H9 (cell line): ENCODE data around the gene CCDC51. TPM values are rescaled to one million over a fixed set of nuclear protein-coding genes. Genes with fewer than 3 reads are reported as not detected.
A peak's percentile ranks its signal among the peaks of the same experiment; 100 is the strongest.

Experiments
- DNase-seq: peaks from one replicate; pipeline ENCODE4 v3.0.0-alpha.2; 2017
- H2AFZ ChIP-seq: one replicate; pipeline ENCODE4 v1.6.1; 2013; ENCODE audit warnings: mild to moderate bottlenecking, low read length, control low read depth, moderate library complexity
- H2AK5ac ChIP-seq: 2 replicates; pipeline ENCODE4 v1.6.1; 2013; ENCODE audit warnings: low read length, control low read depth, mixed read lengths; ENCODE audit not compliant: insufficient read length
- H2BK120ac ChIP-seq: one replicate; pipeline ENCODE4 v1.6.1; 2013; ENCODE audit warnings: low read depth, mild to moderate bottlenecking, low read length, control low read depth, inconsistent platforms; ENCODE audit not compliant: poor library complexity, severe bottlenecking
- H2BK12ac ChIP-seq: 2 replicates; pipeline ENCODE4 v1.6.1; 2013; ENCODE audit warnings: low read length, control low read depth, mixed read lengths, low read depth; ENCODE audit not compliant: insufficient read length
- H2BK15ac ChIP-seq: 2 replicates; pipeline ENCODE4 v1.6.1; 2013; ENCODE audit warnings: low read depth, low read length, control low read depth
- H2BK20ac ChIP-seq: one replicate; pipeline ENCODE4 v1.6.1; 2013; ENCODE audit warnings: low read depth, mild to moderate bottlenecking, low read length, control low read depth, inconsistent platforms; ENCODE audit not compliant: poor library complexity, severe bottlenecking
- H2BK5ac ChIP-seq: 2 replicates; pipeline ENCODE4 v1.6.1; 2013; ENCODE audit warnings: low read length, control low read depth, mixed read lengths; ENCODE audit not compliant: insufficient read length
- H3K14ac ChIP-seq: 2 replicates; pipeline ENCODE4 v1.6.1; 2013; ENCODE audit warnings: low read length, control low read depth; ENCODE audit not compliant: insufficient read depth
- H3K18ac ChIP-seq: 2 replicates; pipeline ENCODE4 v1.6.1; 2013; ENCODE audit warnings: low read depth, mild to moderate bottlenecking, mixed read lengths, low read length, control low read depth; ENCODE audit not compliant: insufficient read length
- H3K23ac ChIP-seq: 2 replicates; pipeline ENCODE4 v1.6.1; 2013; ENCODE audit warnings: low read length, control low read depth, mixed read lengths, low read depth; ENCODE audit not compliant: insufficient read length
- H3K23me2 ChIP-seq: 2 replicates; pipeline ENCODE4 v1.6.1; 2013; ENCODE audit warnings: low read depth, mild to moderate bottlenecking, mixed read lengths, low read length, control low read depth; ENCODE audit not compliant: insufficient read length, poor library complexity, severe bottlenecking
- H3K27ac ChIP-seq: 2 replicates; pipeline ENCODE4 v1.5.1; 2013; ENCODE audit warnings: low read length, control low read depth, mixed read lengths, low read depth; ENCODE audit not compliant: insufficient read length
- H3K27me3 ChIP-seq: 2 replicates; pipeline ENCODE4 v1.6.1; 2013; ENCODE audit warnings: low read length, control low read depth, inconsistent platforms; ENCODE audit not compliant: insufficient read depth
- H3K4ac ChIP-seq: 2 replicates; pipeline ENCODE4 v1.6.1; 2013; ENCODE audit warnings: low read depth, mild to moderate bottlenecking, control low read depth, inconsistent platforms, low read length, moderate library complexity
- H3K4me1 ChIP-seq: 2 replicates; pipeline ENCODE4 v1.6.1; 2013; ENCODE audit warnings: low read length, control low read depth, inconsistent platforms; ENCODE audit not compliant: insufficient read depth
- H3K4me2 ChIP-seq: 2 replicates; pipeline ENCODE4 v1.6.1; 2013; ENCODE audit warnings: low read length, control low read depth, mixed read lengths; ENCODE audit not compliant: insufficient read length, insufficient read depth
- H3K56ac ChIP-seq: 2 replicates; pipeline ENCODE4 v1.6.1; 2013; ENCODE audit warnings: low read depth, mild to moderate bottlenecking, mixed read lengths, low read length, control low read depth; ENCODE audit not compliant: insufficient read length
- H3K79me1 ChIP-seq: 2 replicates; pipeline ENCODE4 v1.6.1; 2013; ENCODE audit warnings: low read depth, mild to moderate bottlenecking, moderate library complexity, low read length, control low read depth, inconsistent platforms; ENCODE audit not compliant: insufficient read depth, poor library complexity, severe bottlenecking
- H3K79me2 ChIP-seq: 2 replicates; pipeline ENCODE4 v1.6.1; 2013; ENCODE audit warnings: low read length, control low read depth, inconsistent platforms; ENCODE audit not compliant: insufficient read depth
- H3K9ac ChIP-seq: 2 replicates; pipeline ENCODE4 v1.6.1; 2013; ENCODE audit warnings: low read length, control low read depth, mixed read lengths; ENCODE audit not compliant: insufficient read length; ENCODE audit errors: extremely low read depth
- H3K9me3 ChIP-seq: one replicate; pipeline ENCODE4 v1.6.1; 2013; ENCODE audit warnings: low read depth, low read length, inconsistent platforms; ENCODE audit not compliant: control insufficient read depth
- H3T11ph ChIP-seq: one replicate; pipeline ENCODE4 v1.6.1; 2013; ENCODE audit warnings: mild to moderate bottlenecking, low read length, control low read depth, inconsistent platforms
- H4K20me1 ChIP-seq: one replicate; pipeline ENCODE4 v1.6.1; 2013; ENCODE audit not compliant: control insufficient read depth, insufficient read length, insufficient read depth
- H4K5ac ChIP-seq: 2 replicates; pipeline ENCODE4 v1.6.1; 2013; ENCODE audit warnings: low read depth, mild to moderate bottlenecking, mixed read lengths, low read length, control low read depth; ENCODE audit not compliant: insufficient read length
- H4K8ac ChIP-seq: replicated peaks from 2 replicates; pipeline ENCODE4 v1.6.1; 2013; ENCODE audit warnings: low read length, control low read depth, mixed read lengths, low read depth; ENCODE audit not compliant: insufficient read length
- H4K91ac ChIP-seq: 2 replicates; pipeline ENCODE4 v1.6.1; 2013; ENCODE audit warnings: low read depth, mild to moderate bottlenecking, moderate library complexity, mixed read lengths, low read length, control low read depth; ENCODE audit not compliant: insufficient read length
- H3K27ac Mint-ChIP-seq, 3 experiments: 2 replicates in 2 of 3; 3 replicates in 1 of 3; pipeline ENCODE4 v1.8.0; 2020 to 2021; ENCODE audit warnings: mixed read lengths in 3 of 3, mild to moderate bottlenecking in 1 of 3, moderate library complexity in 1 of 3
- H3K27me3 Mint-ChIP-seq: 2 replicates; pipeline ENCODE4 v1.8.0; 2021; ENCODE audit warnings: low read depth, mild to moderate bottlenecking, moderate library complexity, mixed read lengths
- H3K36me3 Mint-ChIP-seq, 3 experiments: 2 replicates in 2 of 3; 3 replicates in 1 of 3; pipeline ENCODE4 v1.8.0; 2020 to 2021; ENCODE audit warnings: low read depth in 3 of 3, mixed read lengths in 3 of 3; ENCODE audit not compliant: insufficient read depth in 1 of 3
- H3K4me1 Mint-ChIP-seq, 2 experiments: 2 replicates each; pipeline ENCODE4 v1.8.0; 2020; ENCODE audit warnings: mixed read lengths in 2 of 2
- H3K4me3 Mint-ChIP-seq, 2 experiments: 2 replicates in 1 of 2; 3 replicates in 1 of 2; pipeline ENCODE4 v1.8.0; 2020 to 2021; ENCODE audit warnings: mild to moderate bottlenecking in 2 of 2, mixed read lengths in 2 of 2, moderate library complexity in 1 of 2
- H3K9me3 Mint-ChIP-seq, 2 experiments: 2 replicates in 1 of 2; 3 replicates in 1 of 2; pipeline ENCODE4 v1.8.0; 2020; ENCODE audit warnings: mild to moderate bottlenecking in 2 of 2, mixed read lengths in 2 of 2, moderate library complexity in 1 of 2
- WGBS: extraction: QIAGEN DNeasy Blood & Tissue Kit; methylation state at CpG from one replicate; pipeline ENCODE4 v1.1.7; 2013; ENCODE audit warnings: missing lambda C conversion rate, low lambda C conversion rate, mixed read lengths; ENCODE audit not compliant: insufficient read length; ENCODE audit errors: extremely low coverage; 5-methylcytosine and 5-hydroxymethylcytosine counted together
- total RNA-seq: library from RNA; stranded (reverse); gene quantifications from 2 replicates; pipeline ENCODE4 v1.2.1, GENCODE V29; 2021
- TF ChIP-seq, protein P1 (sequence below): fragments of 200-600 bp; sonication (generic); conservative IDR thresholded peaks from 3 replicates; pipeline ENCODE4 v1.8.0; 2021; ENCODE audit warnings: antibody characterized with exemption, mild to moderate bottlenecking

The CCDC51 gene
- total RNA-seq, 1 experiment from 2014 or later, result 20.0 TPM

DNA sequence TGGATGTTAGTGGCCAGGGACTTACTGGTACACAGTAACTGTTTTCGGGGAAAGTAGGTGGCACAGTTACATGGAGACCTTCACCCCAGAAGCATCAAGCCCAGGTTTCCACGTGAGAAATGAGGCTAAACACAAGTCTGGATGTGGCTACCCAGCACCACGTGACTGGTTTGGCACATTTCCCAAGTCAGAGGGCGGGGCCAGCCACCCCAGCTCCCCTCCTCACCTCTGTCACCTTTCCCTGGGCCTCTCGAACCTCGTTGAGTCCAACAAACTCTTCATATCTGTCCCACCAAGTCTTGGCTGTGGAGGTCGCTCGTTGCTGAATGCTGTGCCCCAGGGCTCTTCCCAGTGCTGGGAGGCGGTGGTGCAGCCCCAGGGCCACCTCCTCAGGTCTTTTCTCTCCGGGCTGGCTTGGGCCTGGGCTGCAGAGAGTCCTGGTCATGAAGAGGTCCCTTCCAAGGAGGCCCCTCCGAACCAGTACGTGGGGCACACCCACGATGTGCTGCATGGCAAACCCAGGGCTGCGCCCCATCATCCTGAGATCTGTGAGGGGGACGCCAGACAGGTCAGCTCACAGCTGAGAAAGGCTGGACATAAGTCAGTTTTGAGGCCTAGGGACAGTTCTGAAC, 5.2 kb downstream of the CCDC51 start:
- Histone ChIP-seq H2BK20ac (no peak overlapping the region), H4K20me1 (no peaks in the 10 kb centered on the region), H3K9me3 (no peaks in the 10 kb centered on the region), H2BK5ac (no peak overlapping the region), H3K27ac (no peak overlapping the region), H3K18ac (no peak overlapping the region), H3K23ac (no peak overlapping the region), H3K56ac (no peak overlapping the region), H4K91ac (no peak overlapping the region), H3K27me3 (no peaks in the 10 kb centered on the region), H4K8ac (no peak overlapping the region), H4K5ac (no peak overlapping the region), H2BK15ac (no peak overlapping the region), H3K4me2 (no peak overlapping the region), H3K23me2 (peaks cover 4% of the 10 kb centered on the region), H2AK5ac (no peak overlapping the region), H3K79me1 (no peaks in the 10 kb centered on the region), H3K4ac (no peak overlapping the region), H2AFZ (no peak overlapping the region), H3K4me1 (peaks cover 7% of the 10 kb centered on the region; the same call in 1 of the 2 replicates), H3K9ac (no peak overlapping the region), H2BK12ac (no peak overlapping the region), H3T11ph (no peak overlapping the region), H3K14ac (no peak overlapping the region), H2BK120ac (no peak overlapping the region), H3K79me2 (no peaks in the 10 kb centered on the region)
- H3K9me3 Mint-ChIP-seq, result no peaks in the 10 kb centered on the region
- no peaks in the 10 kb centered on the region for H3K27me3 Mint-ChIP-seq
- DNase-seq, result peak; percentile 20
- TF ChIP-seq, protein P1, sequence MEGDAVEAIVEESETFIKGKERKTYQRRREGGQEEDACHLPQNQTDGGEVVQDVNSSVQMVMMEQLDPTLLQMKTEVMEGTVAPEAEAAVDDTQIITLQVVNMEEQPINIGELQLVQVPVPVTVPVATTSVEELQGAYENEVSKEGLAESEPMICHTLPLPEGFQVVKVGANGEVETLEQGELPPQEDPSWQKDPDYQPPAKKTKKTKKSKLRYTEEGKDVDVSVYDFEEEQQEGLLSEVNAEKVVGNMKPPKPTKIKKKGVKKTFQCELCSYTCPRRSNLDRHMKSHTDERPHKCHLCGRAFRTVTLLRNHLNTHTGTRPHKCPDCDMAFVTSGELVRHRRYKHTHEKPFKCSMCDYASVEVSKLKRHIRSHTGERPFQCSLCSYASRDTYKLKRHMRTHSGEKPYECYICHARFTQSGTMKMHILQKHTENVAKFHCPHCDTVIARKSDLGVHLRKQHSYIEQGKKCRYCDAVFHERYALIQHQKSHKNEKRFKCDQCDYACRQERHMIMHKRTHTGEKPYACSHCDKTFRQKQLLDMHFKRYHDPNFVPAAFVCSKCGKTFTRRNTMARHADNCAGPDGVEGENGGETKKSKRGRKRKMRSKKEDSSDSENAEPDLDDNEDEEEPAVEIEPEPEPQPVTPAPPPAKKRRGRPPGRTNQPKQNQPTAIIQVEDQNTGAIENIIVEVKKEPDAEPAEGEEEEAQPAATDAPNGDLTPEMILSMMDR, result no peak
- H3K4me3 Mint-ChIP-seq, result no peak overlapping the region
- peaks cover 21 to 40% (median 38%) of the 10 kb centered on the region in 3 experiments; a peak in 6 of 7 replicates for H3K36me3 Mint-ChIP-seq
- no CpG with 5 or more reads among the region's 15 CpGs for whole genome bisulfite sequencing
- H3K27ac Mint-ChIP-seq, result peak overlapping the region in 1 of 3 experiments; percentile 49; a peak in 1 of 7 replicates
- H3K4me1 Mint-ChIP-seq, result peaks cover 33 to 34% of the 10 kb centered on the region in 2 experiments
